DOHH2 (cell line): ENCODE results near the gene HCK.

Experiments
- EZH2phosphoT487 ChIP-seq: fragments of 200-600 bp; sonication (generic); IDR thresholded peaks from 2 replicates; pipeline ENCODE4 v1.6.1; 2017; ENCODE audit warnings: borderline replicate concordance, mild to moderate bottlenecking, antibody characterized with exemption, low read length, moderate library complexity, mixed read lengths
- TF ChIP-seq, protein P1 (sequence below): fragments of 200-600 bp; sonication (generic); IDR thresholded peaks from one replicate; pipeline ENCODE4 v1.5.1; 2014; ENCODE audit warnings: antibody characterized with exemption, mild to moderate bottlenecking, low read depth, low read length; ENCODE audit not compliant: poor library complexity, severe bottlenecking

DNA sequence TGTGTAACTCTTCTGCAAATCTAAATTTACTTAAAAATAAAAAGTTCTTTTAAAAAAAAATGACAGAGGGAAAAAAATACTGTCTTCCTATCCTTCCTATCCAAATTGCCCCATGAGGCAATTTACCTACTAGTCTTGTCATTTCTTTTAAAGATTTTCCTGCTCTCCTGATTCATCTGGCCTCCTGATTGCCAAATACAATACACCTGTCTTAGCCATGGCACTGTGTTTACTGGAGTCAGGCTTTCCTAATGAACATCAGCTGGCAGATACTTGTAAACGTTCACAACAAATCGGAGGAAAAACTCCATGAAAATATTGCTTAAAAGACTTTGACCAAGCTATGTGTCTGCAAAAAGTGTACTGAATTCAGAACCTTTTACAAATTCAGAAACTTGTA, 78.9 kb downstream of the HCK start:
- TF ChIP-seq, protein P1, sequence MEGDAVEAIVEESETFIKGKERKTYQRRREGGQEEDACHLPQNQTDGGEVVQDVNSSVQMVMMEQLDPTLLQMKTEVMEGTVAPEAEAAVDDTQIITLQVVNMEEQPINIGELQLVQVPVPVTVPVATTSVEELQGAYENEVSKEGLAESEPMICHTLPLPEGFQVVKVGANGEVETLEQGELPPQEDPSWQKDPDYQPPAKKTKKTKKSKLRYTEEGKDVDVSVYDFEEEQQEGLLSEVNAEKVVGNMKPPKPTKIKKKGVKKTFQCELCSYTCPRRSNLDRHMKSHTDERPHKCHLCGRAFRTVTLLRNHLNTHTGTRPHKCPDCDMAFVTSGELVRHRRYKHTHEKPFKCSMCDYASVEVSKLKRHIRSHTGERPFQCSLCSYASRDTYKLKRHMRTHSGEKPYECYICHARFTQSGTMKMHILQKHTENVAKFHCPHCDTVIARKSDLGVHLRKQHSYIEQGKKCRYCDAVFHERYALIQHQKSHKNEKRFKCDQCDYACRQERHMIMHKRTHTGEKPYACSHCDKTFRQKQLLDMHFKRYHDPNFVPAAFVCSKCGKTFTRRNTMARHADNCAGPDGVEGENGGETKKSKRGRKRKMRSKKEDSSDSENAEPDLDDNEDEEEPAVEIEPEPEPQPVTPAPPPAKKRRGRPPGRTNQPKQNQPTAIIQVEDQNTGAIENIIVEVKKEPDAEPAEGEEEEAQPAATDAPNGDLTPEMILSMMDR: no peak
- TF ChIP-seq EZH2phosphoT487: no peak
